ENCODE measurements around the gene HORMAD2. TPM values are rescaled to one million over a fixed set of nuclear protein-coding genes. Genes with fewer than 3 reads are reported as not detected.

The HORMAD2 gene
- total RNA-seq, 6 donors from 2014 or later: 0.80 TPM; not detected in 5

DNA sequence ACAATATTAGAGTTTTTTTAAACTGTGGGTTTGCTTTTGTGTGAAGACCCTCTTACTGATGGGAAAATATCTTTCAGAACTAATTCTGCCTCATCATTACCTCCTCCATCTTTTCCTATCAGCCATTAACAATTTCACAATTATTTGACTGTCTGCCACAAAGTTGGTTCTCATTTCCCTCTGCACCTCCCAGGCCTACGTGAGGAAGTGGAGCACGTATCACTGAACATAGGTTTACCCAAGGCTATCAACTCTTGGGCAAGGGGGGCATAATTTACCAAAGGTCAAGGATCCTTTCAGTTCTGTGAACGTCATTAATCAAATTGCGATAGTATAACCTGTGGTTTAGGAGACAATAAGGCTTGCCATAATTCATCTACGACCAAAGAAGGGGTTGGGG is 106.2 kb downstream of the HORMAD2 start:
- no peaks in the 10 kb centered on the region for H3K27me3 ChIP-seq
- H3K27ac ChIP-seq: no peak overlapping the region
- ATAC-seq (ENCODE audit: low FRiP score in 2 of 2) (no peak), DNase-seq (no peak)
- H3K9me3 ChIP-seq: no peaks in the 10 kb centered on the region
- TF ChIP-seq, protein P1, sequence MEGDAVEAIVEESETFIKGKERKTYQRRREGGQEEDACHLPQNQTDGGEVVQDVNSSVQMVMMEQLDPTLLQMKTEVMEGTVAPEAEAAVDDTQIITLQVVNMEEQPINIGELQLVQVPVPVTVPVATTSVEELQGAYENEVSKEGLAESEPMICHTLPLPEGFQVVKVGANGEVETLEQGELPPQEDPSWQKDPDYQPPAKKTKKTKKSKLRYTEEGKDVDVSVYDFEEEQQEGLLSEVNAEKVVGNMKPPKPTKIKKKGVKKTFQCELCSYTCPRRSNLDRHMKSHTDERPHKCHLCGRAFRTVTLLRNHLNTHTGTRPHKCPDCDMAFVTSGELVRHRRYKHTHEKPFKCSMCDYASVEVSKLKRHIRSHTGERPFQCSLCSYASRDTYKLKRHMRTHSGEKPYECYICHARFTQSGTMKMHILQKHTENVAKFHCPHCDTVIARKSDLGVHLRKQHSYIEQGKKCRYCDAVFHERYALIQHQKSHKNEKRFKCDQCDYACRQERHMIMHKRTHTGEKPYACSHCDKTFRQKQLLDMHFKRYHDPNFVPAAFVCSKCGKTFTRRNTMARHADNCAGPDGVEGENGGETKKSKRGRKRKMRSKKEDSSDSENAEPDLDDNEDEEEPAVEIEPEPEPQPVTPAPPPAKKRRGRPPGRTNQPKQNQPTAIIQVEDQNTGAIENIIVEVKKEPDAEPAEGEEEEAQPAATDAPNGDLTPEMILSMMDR (IDR thresholded peaks at IDR 0.05): no peak
- TF ChIP-seq EP300 (IDR thresholded peaks at IDR 0.05) (no peak), POLR2AphosphoS5 (IDR thresholded peaks at IDR 0.05) (no peak), POLR2A (IDR thresholded peaks at IDR 0.05) (no peak)
- 58 to 79% methylated on average over 5 of the region's 5 CpGs for WGBS, 2 donors
- no peak overlapping the region for H3K4me3 ChIP-seq
- H3K4me1 ChIP-seq: peaks cover 0 to 9% (median 2%) of the 10 kb centered on the region in 4 donors
- no peaks in the 10 kb centered on the region for H3K36me3 ChIP-seq

DNA sequence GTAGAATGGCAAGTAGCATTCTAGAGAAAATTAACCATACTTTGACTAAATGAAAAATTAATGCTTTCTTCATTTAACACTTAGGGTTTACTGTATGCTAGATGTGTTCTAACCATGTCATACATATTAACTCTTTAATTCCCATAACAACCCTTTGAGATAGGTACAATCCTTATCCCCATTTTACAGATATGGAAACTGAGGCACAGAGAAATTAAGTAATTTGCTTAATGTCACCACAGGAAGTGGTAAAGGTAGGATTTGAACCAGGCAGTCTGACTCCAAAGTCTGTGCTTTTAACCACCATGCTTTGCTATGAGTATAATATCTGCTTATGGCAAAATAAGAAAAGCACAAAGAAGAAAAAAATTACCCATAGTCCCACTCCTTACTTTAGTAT is 106.8 kb downstream of the HORMAD2 start:
- no peak for DNase-seq
- no peak overlapping the region for H3K27ac ChIP-seq
- no peak overlapping the region for H3K4me3 ChIP-seq
- no peak for TF ChIP-seq POLR2A (IDR thresholded peaks at IDR 0.05)
- TF ChIP-seq POLR2AphosphoS5 (IDR thresholded peaks at IDR 0.05): no peak
- no peak for TF ChIP-seq EP300 (IDR thresholded peaks at IDR 0.05)
- TF ChIP-seq, protein P1 (IDR thresholded peaks at IDR 0.05): no peak
- H3K36me3 ChIP-seq: no peaks in the 10 kb centered on the region
- no peaks in the 10 kb centered on the region for H3K27me3 ChIP-seq
- peaks cover 0 to 10% (median 2%) of the 10 kb centered on the region in 4 donors for H3K4me1 ChIP-seq
- no peaks in the 10 kb centered on the region for H3K9me3 ChIP-seq
- ATAC-seq (ENCODE audit: low FRiP score in 2 of 2): no peak

DNA sequence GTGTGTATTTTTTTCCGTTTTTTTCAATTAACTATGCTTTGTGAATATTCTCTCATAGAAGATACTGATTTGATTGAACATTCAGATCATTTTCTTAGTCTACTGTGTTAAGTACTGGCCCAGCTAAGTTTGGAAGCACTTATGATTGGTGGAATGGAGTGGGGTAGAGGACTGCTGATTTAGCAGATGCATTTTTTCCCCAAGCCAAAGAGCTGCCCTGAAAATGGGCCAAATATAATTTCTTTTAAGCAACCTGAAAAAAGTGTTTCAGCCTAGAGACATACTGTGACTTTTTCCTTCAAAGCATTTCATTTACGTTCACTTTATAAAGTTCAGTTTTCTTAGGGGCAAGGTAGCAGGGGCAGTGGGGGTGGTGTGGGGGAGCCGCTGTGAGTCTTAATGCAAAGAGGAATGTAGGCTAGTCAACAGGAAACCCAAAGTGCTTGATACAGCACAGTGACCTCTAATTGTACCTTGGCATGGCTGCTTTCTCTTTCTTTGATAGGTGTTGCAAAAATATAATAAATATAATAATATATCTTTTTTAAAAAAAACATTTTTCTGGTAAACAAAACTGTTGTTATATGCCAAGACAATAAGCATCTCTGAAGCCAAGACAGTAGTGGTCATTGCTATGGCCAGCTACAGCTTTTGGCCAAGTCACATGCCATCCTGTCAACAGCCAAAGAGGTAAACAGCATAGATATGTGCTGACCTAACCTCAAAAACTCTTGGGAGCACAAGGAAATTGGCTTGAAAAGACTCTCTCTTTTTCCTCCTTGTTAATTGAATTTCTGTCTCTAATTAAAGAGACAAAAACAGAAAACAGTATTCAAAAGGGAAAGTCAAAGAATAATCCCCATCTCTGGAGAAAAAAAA is 107.5 kb downstream of the HORMAD2 start:
- Histone ChIP-seq H3K36me3 (no peaks in the 10 kb centered on the region), H3K4me3 (no peak overlapping the region), H3K27ac (no peak overlapping the region), H3K27me3 (no peaks in the 10 kb centered on the region), H3K4me1 (peaks cover 0 to 15% (median 6%) of the 10 kb centered on the region in 4 donors), H3K9me3 (no peaks in the 10 kb centered on the region)
- DNase-seq (no peak), ATAC-seq (ENCODE audit: low FRiP score in 2 of 2) (no peak)
- no peak for TF ChIP-seq POLR2AphosphoS5 (IDR thresholded peaks at IDR 0.05)
- TF ChIP-seq, protein P1 (IDR thresholded peaks at IDR 0.05): no peak
- no peak for TF ChIP-seq EP300 (IDR thresholded peaks at IDR 0.05)
- no peak for TF ChIP-seq POLR2A (IDR thresholded peaks at IDR 0.05)
- 77 to 80% methylated on average over 3 of the region's 3 CpGs for WGBS, 2 donors

DNA sequence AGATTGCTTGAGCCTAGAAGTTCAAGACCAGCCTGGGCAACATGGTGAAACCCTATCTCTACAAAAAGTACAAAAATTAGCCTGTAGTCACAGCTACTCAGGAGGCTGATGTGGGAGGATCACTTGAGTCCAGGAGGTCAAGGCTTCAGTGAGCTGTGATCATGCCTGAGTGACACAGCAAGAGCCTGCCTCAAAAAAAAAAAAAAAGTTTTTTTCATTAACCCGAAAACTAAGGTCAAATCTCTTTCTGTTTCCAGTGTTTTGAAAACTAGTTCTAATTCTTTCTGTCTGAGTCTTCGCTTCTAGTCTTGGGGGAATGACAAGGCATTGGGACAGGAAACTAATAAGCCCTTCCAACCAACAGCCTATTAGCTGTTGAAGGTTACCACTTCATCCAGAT is 108.6 kb downstream of the HORMAD2 start:
- TF ChIP-seq POLR2A (IDR thresholded peaks at IDR 0.05) (no peak), EP300 (IDR thresholded peaks at IDR 0.05) (no peak), POLR2AphosphoS5 (IDR thresholded peaks at IDR 0.05) (no peak)
- TF ChIP-seq, protein P1 (IDR thresholded peaks at IDR 0.05): no peak
- Histone ChIP-seq H3K27me3 (no peaks in the 10 kb centered on the region), H3K36me3 (no peaks in the 10 kb centered on the region), H3K4me3 (no peak overlapping the region), H3K27ac (no peak overlapping the region), H3K9me3 (no peaks in the 10 kb centered on the region), H3K4me1 (peaks cover 0 to 15% (median 8%) of the 10 kb centered on the region in 4 donors)
- DNase-seq (no peak), ATAC-seq (ENCODE audit: low FRiP score in 2 of 2) (no peak)
- WGBS, 2 donors: 93 to 98% methylated on average over 2 of the region's 2 CpGs
